RWPE2 (cell line): ENCODE results near the gene TTLL3.
A peak's percentile ranks its signal among the peaks of the same experiment; 100 is the strongest.

Experiments
- ATAC-seq: fragments of 200-7000 bp; cut with Tn5 transposase; 3 replicates; pipeline ENCODE4 v1.9.1; 2021; ENCODE audit warnings: low read depth
- DNase-seq: peaks from one replicate; pipeline ENCODE4 v3.0.0-alpha.2; 2020; ENCODE audit warnings: low spot score
- H3K27ac ChIP-seq: fragments of 450-650 bp; 2 replicates; pipeline ENCODE4 v1.5.1; 2017; ENCODE audit warnings: mild to moderate bottlenecking; ENCODE audit not compliant: poor library complexity, severe bottlenecking
- H3K27me3 ChIP-seq: fragments of 250-450 bp; sonication (Bioruptor Pico); 2 replicates; pipeline ENCODE4 v1.5.1; 2021; ENCODE audit warnings: mild to moderate bottlenecking, moderate library complexity; ENCODE audit not compliant: insufficient read depth, poor library complexity, severe bottlenecking
- H3K36me3 ChIP-seq: fragments of 250-450 bp; sonication (Bioruptor Pico); 2 replicates; pipeline ENCODE4 v1.5.1; 2020; ENCODE audit warnings: low read depth, mild to moderate bottlenecking, moderate library complexity
- H3K4me1 ChIP-seq: fragments of 250-450 bp; sonication (Bioruptor Pico); 2 replicates; pipeline ENCODE4 v1.5.1; 2021; ENCODE audit warnings: mild to moderate bottlenecking, moderate library complexity; ENCODE audit not compliant: insufficient read depth, poor library complexity, severe bottlenecking
- H3K4me3 ChIP-seq: fragments of 250-450 bp; sonication (Bioruptor Pico); 2 replicates; pipeline ENCODE4 v1.5.1; 2021; ENCODE audit warnings: mild to moderate bottlenecking, moderate library complexity; ENCODE audit not compliant: severe bottlenecking
- H3K9me3 ChIP-seq: fragments of 250-450 bp; sonication (Bioruptor Pico); 2 replicates; pipeline ENCODE4 v1.5.1; 2021; ENCODE audit warnings: mild to moderate bottlenecking, moderate library complexity; ENCODE audit not compliant: severe bottlenecking
- TF ChIP-seq, protein P1 (sequence below): fragments of 450-650 bp; IDR thresholded peaks from one replicate; pipeline ENCODE4 v1.5.1; 2017; ENCODE audit warnings: mild to moderate bottlenecking, moderate library complexity; ENCODE audit not compliant: poor library complexity, severe bottlenecking

Gene TTLL3

DNA sequence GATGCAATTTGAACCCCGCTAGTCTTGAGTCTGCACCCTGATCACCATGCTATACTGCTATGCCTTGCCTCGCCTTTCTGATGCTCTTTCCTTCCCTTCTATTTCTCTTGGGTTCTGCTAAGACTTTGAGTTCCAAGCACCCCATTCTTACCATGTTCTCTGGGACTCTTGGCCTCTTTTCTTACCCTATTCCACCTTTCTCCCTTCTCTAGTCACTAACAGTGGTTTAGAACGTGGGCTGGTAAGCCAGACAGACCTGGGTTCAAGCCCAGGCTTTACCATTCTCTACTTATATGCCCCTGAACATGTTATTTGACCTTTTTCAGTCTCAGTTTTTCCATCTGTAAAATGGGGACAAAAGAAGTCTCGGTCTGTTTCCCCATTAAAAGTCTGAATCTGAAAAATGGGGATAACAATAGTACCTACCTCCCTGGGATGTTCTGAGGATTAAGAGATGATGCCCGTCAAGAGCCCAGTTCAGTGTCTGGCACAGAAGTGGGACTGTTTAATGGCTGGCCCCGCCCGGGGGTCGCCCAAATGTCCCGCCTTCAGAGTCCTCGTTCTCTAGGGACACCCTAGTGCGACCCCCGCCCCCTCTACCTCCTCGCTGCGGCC is 18.2 kb upstream of the TTLL3 start:
- Histone ChIP-seq H3K36me3 (peaks cover 33% of the 10 kb centered on the region), H3K27me3 (no peaks in the 10 kb centered on the region), H3K9me3 (no peaks in the 10 kb centered on the region), H3K27ac (peak overlapping the region; percentile 70), H3K4me1 (peaks cover 2% of the 10 kb centered on the region), H3K4me3 (peak overlapping the region; percentile 72)
- DNase-seq (no peak), ATAC-seq (no peak)
- TF ChIP-seq, protein P1, sequence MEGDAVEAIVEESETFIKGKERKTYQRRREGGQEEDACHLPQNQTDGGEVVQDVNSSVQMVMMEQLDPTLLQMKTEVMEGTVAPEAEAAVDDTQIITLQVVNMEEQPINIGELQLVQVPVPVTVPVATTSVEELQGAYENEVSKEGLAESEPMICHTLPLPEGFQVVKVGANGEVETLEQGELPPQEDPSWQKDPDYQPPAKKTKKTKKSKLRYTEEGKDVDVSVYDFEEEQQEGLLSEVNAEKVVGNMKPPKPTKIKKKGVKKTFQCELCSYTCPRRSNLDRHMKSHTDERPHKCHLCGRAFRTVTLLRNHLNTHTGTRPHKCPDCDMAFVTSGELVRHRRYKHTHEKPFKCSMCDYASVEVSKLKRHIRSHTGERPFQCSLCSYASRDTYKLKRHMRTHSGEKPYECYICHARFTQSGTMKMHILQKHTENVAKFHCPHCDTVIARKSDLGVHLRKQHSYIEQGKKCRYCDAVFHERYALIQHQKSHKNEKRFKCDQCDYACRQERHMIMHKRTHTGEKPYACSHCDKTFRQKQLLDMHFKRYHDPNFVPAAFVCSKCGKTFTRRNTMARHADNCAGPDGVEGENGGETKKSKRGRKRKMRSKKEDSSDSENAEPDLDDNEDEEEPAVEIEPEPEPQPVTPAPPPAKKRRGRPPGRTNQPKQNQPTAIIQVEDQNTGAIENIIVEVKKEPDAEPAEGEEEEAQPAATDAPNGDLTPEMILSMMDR = no peak

DNA sequence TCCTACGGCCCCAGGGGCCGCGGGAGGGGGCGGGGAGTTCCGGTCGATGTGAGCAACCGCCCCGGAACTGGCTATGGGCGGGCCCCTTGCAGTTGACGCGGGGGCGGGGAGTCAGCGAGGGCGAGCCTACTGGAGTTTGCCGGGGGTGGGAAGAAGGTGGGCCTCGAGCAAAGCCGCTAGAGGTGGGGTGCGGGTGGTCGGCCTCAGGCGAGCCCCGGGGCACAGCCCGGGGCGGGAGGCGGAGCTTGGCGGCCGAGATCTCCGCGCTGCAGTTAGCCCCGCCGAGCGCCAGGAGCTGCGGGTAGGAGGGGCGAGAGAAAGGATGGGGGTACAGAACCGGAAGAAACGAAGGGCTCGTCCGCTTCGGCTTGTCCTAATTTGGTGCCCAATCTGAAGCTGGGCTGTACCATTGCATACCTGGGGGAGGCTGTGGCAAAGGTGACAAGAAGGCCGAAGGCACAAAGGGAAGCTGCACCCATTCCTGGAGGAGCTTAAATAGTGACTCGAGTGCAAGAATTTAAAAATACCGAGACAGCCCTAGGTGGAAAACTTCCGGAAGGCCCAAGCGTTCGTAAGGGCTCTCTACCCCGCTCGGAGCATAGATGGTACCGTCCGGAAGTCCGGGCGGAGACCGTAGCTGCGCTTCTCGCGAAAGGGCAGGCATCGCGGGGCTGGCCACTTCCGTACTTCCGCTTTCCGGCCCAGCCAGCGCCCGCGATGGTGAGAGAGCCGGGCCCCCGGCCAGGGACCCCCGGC is 17.5 kb upstream of the TTLL3 start, which contains the start of the genes ARPC4 and TADA3:
TSS of gene ARPC4 (plus strand) at position 678 of the 756 bp plus-strand sequence. CDS start at position 718, 40 bp downstream.
TSS of gene TADA3 (minus strand) at position 69 of the 756 bp plus-strand sequence. CDS start 1,007 bp downstream, outside the sequence.
- H3K4me3 ChIP-seq = peak within 1 kb of the TSS; percentile 72
- ATAC-seq (peak; percentile 87), DNase-seq (peak; percentile 89)
- peaks cover 2% of the 10 kb centered on the region for H3K4me1 ChIP-seq
- H3K36me3 ChIP-seq = peaks cover 39% of the 10 kb centered on the region
- H3K27ac ChIP-seq = peak within 1 kb of the TSS; percentile 70
- no peaks in the 10 kb centered on the region for H3K27me3 ChIP-seq
- H3K9me3 ChIP-seq = no peaks in the 10 kb centered on the region
- TF ChIP-seq, protein P1 = no peak

DNA sequence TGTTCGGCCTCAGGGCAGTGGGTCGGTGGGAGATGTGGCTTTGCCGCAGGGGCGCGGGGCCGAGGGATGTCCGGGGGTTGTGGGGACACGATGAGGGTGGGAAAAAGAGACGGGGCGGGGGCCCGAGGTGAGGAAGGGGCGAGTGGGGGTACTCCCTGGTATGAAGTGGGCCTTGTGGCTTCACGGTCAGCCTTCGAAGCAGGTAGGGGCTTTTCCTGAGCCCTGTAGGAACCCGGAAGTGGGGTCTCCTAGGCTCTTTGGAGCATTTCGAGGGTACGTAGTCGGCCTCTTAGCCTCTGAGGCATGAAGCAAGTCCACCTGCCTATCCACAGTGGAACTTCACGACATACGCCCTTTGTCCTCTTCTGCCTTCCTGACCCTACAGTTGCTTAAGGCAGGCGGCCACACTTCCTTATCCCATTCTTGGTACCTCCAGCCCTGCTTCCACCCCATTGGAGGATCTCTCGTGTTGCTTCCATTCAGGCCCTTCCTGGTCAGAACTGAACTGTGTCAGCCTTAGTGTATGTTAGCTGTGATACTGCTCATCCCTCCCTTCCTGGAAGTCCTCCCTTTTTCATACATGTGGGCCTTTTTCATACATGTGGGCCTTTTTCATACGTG is 16.8 kb upstream of the TTLL3 start:
- Histone ChIP-seq H3K27me3 (no peaks in the 10 kb centered on the region), H3K36me3 (peaks cover 46% of the 10 kb centered on the region), H3K4me1 (peaks cover 2% of the 10 kb centered on the region), H3K9me3 (no peaks in the 10 kb centered on the region), H3K27ac (peak overlapping the region; percentile 70), H3K4me3 (peak overlapping the region; percentile 72)
- ATAC-seq (peak; percentile 34), DNase-seq (no peak)
- TF ChIP-seq, protein P1 = no peak

DNA sequence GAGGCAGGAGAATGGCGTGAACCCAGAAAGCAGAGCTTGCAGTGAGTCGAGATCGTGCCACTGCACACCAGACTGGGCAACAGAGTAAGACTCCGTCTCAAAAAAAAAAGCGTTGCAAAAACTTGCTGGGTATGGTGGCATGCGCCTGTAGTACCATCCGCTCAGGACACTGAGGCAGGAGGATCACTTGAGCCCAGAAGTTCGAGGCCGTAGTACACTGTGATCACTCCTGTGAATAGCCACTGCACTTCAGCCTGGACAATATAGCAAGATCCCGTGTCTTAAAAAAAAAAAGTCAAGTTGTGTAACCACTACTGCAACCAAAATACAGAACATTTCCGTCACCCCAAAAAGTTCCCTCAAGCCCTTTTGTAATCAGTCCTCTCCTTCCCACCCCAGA is 15.7 kb upstream of the TTLL3 start:
- ATAC-seq = no peak
- DNase-seq = no peak
- H3K4me1 ChIP-seq = peaks cover 2% of the 10 kb centered on the region
- no peaks in the 10 kb centered on the region for H3K9me3 ChIP-seq
- no peak overlapping the region for H3K27ac ChIP-seq
- TF ChIP-seq, protein P1 = no peak
- no peaks in the 10 kb centered on the region for H3K27me3 ChIP-seq
- no peak overlapping the region for H3K4me3 ChIP-seq
- H3K36me3 ChIP-seq = peaks cover 57% of the 10 kb centered on the region
